Activated CD8-positive, alpha-beta memory T cell treated with anti-CD3 and anti-CD28 coated beads, Interleukin-2, amount 50 U/mL, for 24 hours (primary cell): ENCODE results near the gene PFKP.

Experiments used
- DNase-seq: peaks from one replicate; pipeline ENCODE4 v3.0.0-alpha.2; 2020; ENCODE audit errors: extremely low read depth

Gene PFKP

GRCh38 chr10:3069876-3070275 lies 2.5 kb downstream of the PFKP start:
- no peak for DNase-seq

GRCh38 chr10:3071405-3072198 lies 4.3 kb downstream of the PFKP start:
- DNase-seq = no peak

GRCh38 chr10:3072641-3073360 lies 5.5 kb downstream of the PFKP start:
- DNase-seq = no peak

GRCh38 chr10:3074145-3074665 lies 6.9 kb downstream of the PFKP start:
- no peak for DNase-seq

- no peak for DNase-seq
Measured at GRCh38 chr10:3074985-3075600, 7.7 kb downstream of the PFKP start.

GRCh38 chr10:3076138-3076537 lies 8.8 kb downstream of the PFKP start:
- DNase-seq = no peak

GRCh38 chr10:3077509-3077908 lies 10.2 kb downstream of the PFKP start:
- DNase-seq = no peak

GRCh38 chr10:3077940-3078630 lies 10.7 kb downstream of the PFKP start:
- DNase-seq = no peak

- DNase-seq = no peak
Measured at GRCh38 chr10:3081383-3081981, 14.1 kb downstream of the PFKP start.

GRCh38 chr10:3082290-3082689 lies 14.9 kb downstream of the PFKP start:
- no peak for DNase-seq

- DNase-seq = no peak
Measured at GRCh38 chr10:3085785-3086567, 18.6 kb downstream of the PFKP start.

GRCh38 chr10:3090388-3090787 lies 23.0 kb downstream of the PFKP start:
- no peak for DNase-seq

GRCh38 chr10:3090914-3091787 lies 23.8 kb downstream of the PFKP start:
- no peak for DNase-seq

- no peak for DNase-seq
Measured at GRCh38 chr10:3091921-3092320, 24.6 kb downstream of the PFKP start.

GRCh38 chr10:3093996-3094395 lies 26.6 kb downstream of the PFKP start:
- DNase-seq = no peak

- DNase-seq = no peak
Measured at GRCh38 chr10:3094609-3095036, 27.3 kb downstream of the PFKP start.

- no peak for DNase-seq
Measured at GRCh38 chr10:3095373-3096139, 28.2 kb downstream of the PFKP start.

- DNase-seq = no peak
Measured at GRCh38 chr10:3096149-3096548, 28.8 kb downstream of the PFKP start.

- no peak for DNase-seq
Measured at GRCh38 chr10:3097160-3097559, 29.8 kb downstream of the PFKP start.
